ENCODE measurements around the gene TRIM34. TPM values are rescaled to one million over a fixed set of nuclear protein-coding genes. Genes with fewer than 3 reads are reported as not detected.
A peak's percentile ranks its signal among the peaks of the same experiment; 100 is the strongest.
"Not testable (repeated sequence)": the region's sequence is repeated elsewhere in the genome, so short reads cannot be mapped to it uniquely, and the experiment has no call there.

The TRIM34 gene
- total and polyA plus RNA-seq, 9 donors = 4.7 to 16.6 (median 6.2) TPM

DNA sequence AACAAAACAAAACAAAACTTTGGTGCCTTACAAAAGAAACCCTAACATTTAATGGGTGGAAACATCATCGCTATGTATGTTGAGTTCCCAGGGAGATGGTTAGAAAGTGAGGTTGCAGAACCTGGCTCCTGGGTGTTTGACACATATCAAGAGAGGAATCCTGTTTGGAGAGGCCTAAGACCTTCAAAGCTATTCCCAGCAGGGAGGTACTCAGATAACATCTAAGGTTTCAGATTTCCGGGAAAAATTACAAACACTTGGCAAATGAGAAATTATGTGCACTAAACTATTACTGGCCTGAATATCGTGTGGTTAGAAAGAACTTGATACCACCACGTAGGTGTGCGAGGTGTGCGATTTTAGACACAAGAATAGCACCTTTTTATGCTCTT, 41.6 kb downstream of the TRIM34 start:
- Histone ChIP-seq H3K36me3 (no peaks in the 10 kb centered on the region), H3K4me1 (ENCODE audit: insufficient read depth) (no peaks in the 10 kb centered on the region), H3K4me3 (no peak overlapping the region), H3K27me3 (no peaks in the 10 kb centered on the region), H3K27ac (no peak overlapping the region), H3K9me3 (no peaks in the 10 kb centered on the region)
- TF ChIP-seq EP300 (IDR thresholded peaks at IDR 0.05) (no peak), POLR2A (IDR thresholded peaks at IDR 0.05) (no peak)
- TF ChIP-seq, protein P1, sequence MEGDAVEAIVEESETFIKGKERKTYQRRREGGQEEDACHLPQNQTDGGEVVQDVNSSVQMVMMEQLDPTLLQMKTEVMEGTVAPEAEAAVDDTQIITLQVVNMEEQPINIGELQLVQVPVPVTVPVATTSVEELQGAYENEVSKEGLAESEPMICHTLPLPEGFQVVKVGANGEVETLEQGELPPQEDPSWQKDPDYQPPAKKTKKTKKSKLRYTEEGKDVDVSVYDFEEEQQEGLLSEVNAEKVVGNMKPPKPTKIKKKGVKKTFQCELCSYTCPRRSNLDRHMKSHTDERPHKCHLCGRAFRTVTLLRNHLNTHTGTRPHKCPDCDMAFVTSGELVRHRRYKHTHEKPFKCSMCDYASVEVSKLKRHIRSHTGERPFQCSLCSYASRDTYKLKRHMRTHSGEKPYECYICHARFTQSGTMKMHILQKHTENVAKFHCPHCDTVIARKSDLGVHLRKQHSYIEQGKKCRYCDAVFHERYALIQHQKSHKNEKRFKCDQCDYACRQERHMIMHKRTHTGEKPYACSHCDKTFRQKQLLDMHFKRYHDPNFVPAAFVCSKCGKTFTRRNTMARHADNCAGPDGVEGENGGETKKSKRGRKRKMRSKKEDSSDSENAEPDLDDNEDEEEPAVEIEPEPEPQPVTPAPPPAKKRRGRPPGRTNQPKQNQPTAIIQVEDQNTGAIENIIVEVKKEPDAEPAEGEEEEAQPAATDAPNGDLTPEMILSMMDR (IDR thresholded peaks at IDR 0.05) = no peak
- intact Hi-C loops (cut with DNase I) = no loop called here
- no peak for DNase-seq
- 72 to 75% (median 73%) methylated on average over 6 of the region's 6 CpGs for WGBS, 3 donors

DNA sequence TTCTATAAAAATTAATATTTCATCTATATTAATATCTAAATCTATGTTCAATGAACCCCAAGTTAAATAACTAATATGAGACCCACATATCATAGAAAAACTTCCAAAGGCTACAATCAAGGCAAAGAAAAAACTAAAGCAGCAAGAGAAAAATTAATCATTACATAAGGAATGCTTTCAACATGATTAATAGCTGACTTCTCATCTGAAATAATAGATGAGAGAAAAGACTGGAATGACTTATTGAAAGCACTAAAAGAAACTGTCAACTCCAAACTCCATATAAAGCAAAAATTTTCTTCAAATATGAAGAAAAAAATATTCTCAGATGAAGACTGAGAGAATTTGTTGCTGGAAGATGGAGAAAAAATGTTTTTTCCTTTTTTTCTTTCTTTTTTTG, 47.0 kb downstream of the TRIM34 start:
- no peaks in the 10 kb centered on the region for H3K27me3 ChIP-seq
- H3K27ac ChIP-seq = no peak overlapping the region
- TF ChIP-seq POLR2A (IDR thresholded peaks at IDR 0.05) (no peak), EP300 (IDR thresholded peaks at IDR 0.05) (no peak)
- TF ChIP-seq, protein P1 (IDR thresholded peaks at IDR 0.05) = no peak
- intact Hi-C loops (cut with DNase I) = no loop called here
- no peaks in the 10 kb centered on the region for H3K4me1 ChIP-seq (ENCODE audit: insufficient read depth)
- no peak overlapping the region for H3K4me3 ChIP-seq
- H3K36me3 ChIP-seq = no peaks in the 10 kb centered on the region
- no peak for DNase-seq
- H3K9me3 ChIP-seq = no peaks in the 10 kb centered on the region

DNA sequence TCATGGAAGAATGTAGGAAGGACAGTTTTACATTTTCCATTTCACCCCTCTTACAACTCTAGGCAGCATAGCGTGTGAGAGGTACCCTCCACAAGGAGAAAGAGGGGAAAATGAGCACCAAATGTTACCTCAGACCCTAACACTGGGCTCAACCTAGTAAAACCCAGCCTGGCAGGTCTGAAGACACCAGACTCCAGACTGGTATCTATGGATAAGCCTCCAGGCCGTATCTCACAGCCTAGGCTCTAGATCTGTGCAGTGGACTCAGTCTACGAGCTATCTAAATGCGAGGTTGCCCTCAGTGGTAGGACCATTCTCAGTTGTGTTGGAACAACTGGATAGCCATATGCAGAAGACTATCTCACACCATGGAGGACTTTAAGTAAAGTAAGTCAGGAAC, 49.6 kb downstream of the TRIM34 start:
- TF ChIP-seq EP300 (IDR thresholded peaks at IDR 0.05) (no peak), POLR2A (IDR thresholded peaks at IDR 0.05) (no peak)
- TF ChIP-seq, protein P1 (IDR thresholded peaks at IDR 0.05) = no peak
- intact Hi-C loops (cut with DNase I) = no loop called here
- Histone ChIP-seq H3K4me1 (ENCODE audit: insufficient read depth) (no peaks in the 10 kb centered on the region), H3K9me3 (no peaks in the 10 kb centered on the region), H3K36me3 (no peaks in the 10 kb centered on the region), H3K27me3 (no peaks in the 10 kb centered on the region), H3K4me3 (no peak overlapping the region), H3K27ac (no peak overlapping the region)
- 96 to 98% (median 96%) methylated on average over 4 of the region's 4 CpGs for WGBS, 3 donors
- no peak for DNase-seq

DNA sequence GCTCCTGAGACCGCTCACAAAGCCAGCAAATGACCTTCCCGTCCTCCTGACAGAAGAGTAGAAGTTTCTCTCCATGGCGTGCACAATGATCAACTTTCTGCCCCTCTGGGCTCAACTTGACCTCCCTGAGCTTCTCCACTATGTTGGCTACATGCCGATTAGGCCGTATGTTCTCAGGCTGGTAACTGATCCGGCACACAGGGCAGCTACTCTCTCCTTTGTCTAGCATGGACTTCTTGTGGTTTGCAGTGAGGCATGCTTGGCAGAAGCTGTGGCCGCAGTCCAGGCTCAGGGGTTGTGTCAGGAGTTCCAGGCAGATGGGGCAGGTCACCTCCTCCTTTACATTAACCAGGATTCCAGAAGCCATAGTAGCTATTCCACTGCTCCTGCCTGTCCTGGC, 55.0 kb downstream of the TRIM34 start:
- 95 to 98% (median 96%) methylated on average over 7 of the region's 7 CpGs for WGBS, 3 donors
- no peak for DNase-seq
- intact Hi-C loops (cut with DNase I) = loop anchor here in 1 of 4 donors (10.0 kb wide), 1 partner anchor 85 kb away; the partner anchor contains the start of gene TRIM6

DNA sequence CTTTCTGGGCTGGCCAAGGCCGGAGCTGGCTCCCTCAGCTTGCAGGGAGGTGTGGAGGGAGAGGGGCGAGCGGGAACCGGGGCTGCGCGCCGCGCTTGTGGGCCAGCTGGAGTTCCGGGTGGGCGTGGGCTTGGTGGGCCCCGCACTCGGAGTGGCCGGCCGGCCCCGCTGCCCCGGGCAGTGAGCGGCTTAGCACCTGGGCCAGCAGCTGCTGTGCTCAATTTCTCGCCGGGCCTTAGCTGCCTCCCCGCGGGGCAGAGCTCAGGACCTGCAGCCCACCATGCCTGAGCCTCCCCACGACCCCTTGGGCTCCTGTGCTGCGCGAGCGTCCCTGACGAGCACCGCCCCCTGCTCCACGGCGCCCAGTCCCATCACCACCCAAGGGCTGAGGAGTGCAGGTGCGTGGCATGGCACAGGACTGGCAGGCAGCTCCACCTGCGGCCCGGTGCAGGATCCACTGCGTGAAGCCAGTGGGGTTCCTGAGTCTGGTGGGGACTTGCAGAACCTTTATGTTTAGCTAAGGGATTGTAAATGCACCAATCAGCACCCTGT, 58.2 kb downstream of the TRIM34 start:
- not testable (repeated sequence) for H3K27me3 ChIP-seq; H3K36me3 ChIP-seq; DNase-seq; H3K4me1 ChIP-seq (ENCODE audit: insufficient read depth); H3K27ac ChIP-seq; H3K4me3 ChIP-seq; H3K9me3 ChIP-seq
- intact Hi-C loops (cut with DNase I) = loop anchor here in 1 of 4 donors (10.0 kb wide), 1 partner anchor 88 kb away; the partner anchor contains the start of gene TRIM6
- 82 to 90% (median 90%) methylated on average over 23 to 31 of the region's 33 CpGs for WGBS, 3 donors

More for the DNA sequence above, 55.0 kb downstream of the TRIM34 start:
- Histone ChIP-seq H3K9me3 (no peaks in the 10 kb centered on the region), H3K4me3 (no peak overlapping the region), H3K27me3 (no peaks in the 10 kb centered on the region), H3K27ac (no peak overlapping the region), H3K36me3 (peaks cover 3% of the 10 kb centered on the region), H3K4me1 (ENCODE audit: insufficient read depth) (peaks cover 2% of the 10 kb centered on the region)
- TF ChIP-seq, protein P1 (IDR thresholded peaks at IDR 0.05) = no peak

DNA sequence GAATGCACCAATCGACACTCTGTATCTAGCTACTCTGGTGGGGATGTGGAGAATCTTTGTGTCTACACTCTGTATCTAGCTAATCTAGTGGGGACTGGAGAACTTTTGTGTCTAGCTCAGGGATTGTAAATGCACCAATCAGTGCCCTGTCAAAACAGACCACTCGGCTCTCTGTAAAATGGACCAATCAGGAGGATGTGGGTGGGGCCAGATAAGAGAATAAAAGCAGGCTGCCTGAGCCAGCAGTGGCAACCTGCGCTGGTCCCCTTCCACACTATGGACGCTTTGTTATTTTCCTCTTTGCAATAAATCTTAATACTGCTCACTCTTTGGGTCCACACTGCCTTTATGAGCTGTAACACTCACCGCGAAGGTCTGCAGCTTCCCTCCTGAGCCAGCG, 58.8 kb downstream of the TRIM34 start:
- H3K27ac ChIP-seq = peak overlapping the region; percentile 87
- intact Hi-C loops (cut with DNase I) = loop anchor here in 1 of 4 donors (10.0 kb wide), 1 partner anchor 89 kb away; the partner anchor contains the start of gene TRIM6
- H3K36me3 ChIP-seq; H3K4me1 ChIP-seq (ENCODE audit: insufficient read depth); DNase-seq; H3K27me3 ChIP-seq; H3K9me3 ChIP-seq: not testable (repeated sequence)
- peak overlapping the region; percentile 49 for H3K4me3 ChIP-seq
- WGBS, 3 donors = 44 to 55% (median 51%) methylated on average over 6 to 7 of the region's 7 CpGs
